ENCODE measurements around the gene ETV5. TPM values are rescaled to one million over a fixed set of nuclear protein-coding genes. Genes with fewer than 3 reads are reported as not detected.

Gene ETV5
- total RNA-seq, 2 donors from 2014 or later: 56.4 to 84.1 TPM

DNA sequence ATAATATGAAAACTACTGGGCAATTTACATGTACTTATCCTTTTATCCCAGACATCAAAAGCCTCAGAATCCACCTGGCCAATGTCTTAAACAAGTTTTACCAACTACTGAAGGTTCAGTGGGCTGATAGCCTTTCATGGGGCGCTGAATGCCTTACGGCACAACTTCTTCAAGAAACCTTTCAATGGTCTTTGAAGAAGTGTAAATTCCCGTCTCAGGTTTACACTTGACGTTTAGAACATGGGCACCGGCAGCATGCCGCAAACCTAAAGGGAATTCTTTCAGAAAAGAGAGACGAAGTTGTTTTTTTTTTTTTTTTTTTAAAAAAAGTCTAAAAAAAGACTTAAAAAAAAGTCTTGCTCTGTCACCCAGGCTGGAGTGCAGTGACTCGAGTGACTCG, 39.7 kb downstream of the ETV5 start:
- Histone ChIP-seq H3K36me3 (ENCODE audit: control insufficient read depth, insufficient read depth, low read length) (peaks cover 38% of the 10 kb centered on the region), H3K9me3 (ENCODE audit: control insufficient read depth, low read length) (no peaks in the 10 kb centered on the region), H3K4me1 (ENCODE audit: control insufficient read depth, insufficient read depth, low read length) (peaks cover 3% of the 10 kb centered on the region), H3K4me3 (ENCODE audit: low read length) (no peak overlapping the region), H3K27me3 (ENCODE audit: control insufficient read depth, insufficient read depth, low read length, poor library complexity, severe bottlenecking) (no peaks in the 10 kb centered on the region), H3K9ac (ENCODE audit: extremely low read depth, low read length, poor library complexity, severe bottlenecking) (no peak overlapping the region), H3K27ac (ENCODE audit: low read depth, low read length) (no peak overlapping the region)
- no peaks in the 10 kb centered on the region for H3K27me3 Mint-ChIP-seq (ENCODE audit: insufficient read depth)
- H3K4me1 Mint-ChIP-seq: peaks cover 14% of the 10 kb centered on the region
- H3K9me3 Mint-ChIP-seq: no peaks in the 10 kb centered on the region
- H3K4me3 Mint-ChIP-seq: no peak overlapping the region
- DNase-seq: no peak
- 93 to 96% methylated on average over 6 to 9 of the region's 9 CpGs for WGBS, 2 experiments (ENCODE audit: insufficient coverage in 1 of 2, insufficient read length in 1 of 2)
- no peak overlapping the region for H3K27ac Mint-ChIP-seq
- peaks cover 66% of the 10 kb centered on the region for H3K36me3 Mint-ChIP-seq (ENCODE audit: low read depth)
- TF ChIP-seq, protein P1, sequence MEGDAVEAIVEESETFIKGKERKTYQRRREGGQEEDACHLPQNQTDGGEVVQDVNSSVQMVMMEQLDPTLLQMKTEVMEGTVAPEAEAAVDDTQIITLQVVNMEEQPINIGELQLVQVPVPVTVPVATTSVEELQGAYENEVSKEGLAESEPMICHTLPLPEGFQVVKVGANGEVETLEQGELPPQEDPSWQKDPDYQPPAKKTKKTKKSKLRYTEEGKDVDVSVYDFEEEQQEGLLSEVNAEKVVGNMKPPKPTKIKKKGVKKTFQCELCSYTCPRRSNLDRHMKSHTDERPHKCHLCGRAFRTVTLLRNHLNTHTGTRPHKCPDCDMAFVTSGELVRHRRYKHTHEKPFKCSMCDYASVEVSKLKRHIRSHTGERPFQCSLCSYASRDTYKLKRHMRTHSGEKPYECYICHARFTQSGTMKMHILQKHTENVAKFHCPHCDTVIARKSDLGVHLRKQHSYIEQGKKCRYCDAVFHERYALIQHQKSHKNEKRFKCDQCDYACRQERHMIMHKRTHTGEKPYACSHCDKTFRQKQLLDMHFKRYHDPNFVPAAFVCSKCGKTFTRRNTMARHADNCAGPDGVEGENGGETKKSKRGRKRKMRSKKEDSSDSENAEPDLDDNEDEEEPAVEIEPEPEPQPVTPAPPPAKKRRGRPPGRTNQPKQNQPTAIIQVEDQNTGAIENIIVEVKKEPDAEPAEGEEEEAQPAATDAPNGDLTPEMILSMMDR (conservative IDR thresholded peaks at IDR 0.05): no peak

DNA sequence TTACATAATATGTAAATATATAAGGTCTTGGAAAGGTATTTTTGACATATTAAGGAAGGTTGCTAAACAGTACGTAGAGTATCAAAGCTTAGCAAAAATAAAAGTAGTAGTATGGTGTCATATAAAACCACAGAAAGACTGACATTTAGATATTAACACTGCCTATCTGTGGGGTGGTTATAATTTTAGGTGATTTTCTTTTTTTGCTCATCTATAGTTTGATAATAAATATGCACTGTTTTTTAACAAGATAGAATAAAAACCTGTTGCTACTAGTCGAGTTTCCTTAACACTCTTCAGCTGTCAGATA, 40.7 kb downstream of the ETV5 start:
- TF ChIP-seq, protein P1 (conservative IDR thresholded peaks at IDR 0.05): no peak
- Histone ChIP-seq H3K4me1 (ENCODE audit: control insufficient read depth, insufficient read depth, low read length) (peaks cover 3% of the 10 kb centered on the region), H3K27me3 (ENCODE audit: control insufficient read depth, insufficient read depth, low read length, poor library complexity, severe bottlenecking) (no peaks in the 10 kb centered on the region), H3K4me3 (ENCODE audit: low read length) (no peak overlapping the region), H3K36me3 (ENCODE audit: control insufficient read depth, insufficient read depth, low read length) (peaks cover 37% of the 10 kb centered on the region), H3K27ac (ENCODE audit: low read depth, low read length) (no peak overlapping the region), H3K9ac (ENCODE audit: extremely low read depth, low read length, poor library complexity, severe bottlenecking) (no peak overlapping the region), H3K9me3 (ENCODE audit: control insufficient read depth, low read length) (no peaks in the 10 kb centered on the region)
- no peaks in the 10 kb centered on the region for H3K27me3 Mint-ChIP-seq (ENCODE audit: insufficient read depth)
- H3K27ac Mint-ChIP-seq: no peak overlapping the region
- peaks cover 14% of the 10 kb centered on the region for H3K4me1 Mint-ChIP-seq
- H3K9me3 Mint-ChIP-seq: no peaks in the 10 kb centered on the region
- peaks cover 67% of the 10 kb centered on the region for H3K36me3 Mint-ChIP-seq (ENCODE audit: low read depth)
- H3K4me3 Mint-ChIP-seq: no peak overlapping the region
- 91 to 100% methylated on average over 1 to 2 of the region's 2 CpGs for WGBS, 2 experiments (ENCODE audit: insufficient coverage in 1 of 2, insufficient read length in 1 of 2)
- no peak for DNase-seq

DNA sequence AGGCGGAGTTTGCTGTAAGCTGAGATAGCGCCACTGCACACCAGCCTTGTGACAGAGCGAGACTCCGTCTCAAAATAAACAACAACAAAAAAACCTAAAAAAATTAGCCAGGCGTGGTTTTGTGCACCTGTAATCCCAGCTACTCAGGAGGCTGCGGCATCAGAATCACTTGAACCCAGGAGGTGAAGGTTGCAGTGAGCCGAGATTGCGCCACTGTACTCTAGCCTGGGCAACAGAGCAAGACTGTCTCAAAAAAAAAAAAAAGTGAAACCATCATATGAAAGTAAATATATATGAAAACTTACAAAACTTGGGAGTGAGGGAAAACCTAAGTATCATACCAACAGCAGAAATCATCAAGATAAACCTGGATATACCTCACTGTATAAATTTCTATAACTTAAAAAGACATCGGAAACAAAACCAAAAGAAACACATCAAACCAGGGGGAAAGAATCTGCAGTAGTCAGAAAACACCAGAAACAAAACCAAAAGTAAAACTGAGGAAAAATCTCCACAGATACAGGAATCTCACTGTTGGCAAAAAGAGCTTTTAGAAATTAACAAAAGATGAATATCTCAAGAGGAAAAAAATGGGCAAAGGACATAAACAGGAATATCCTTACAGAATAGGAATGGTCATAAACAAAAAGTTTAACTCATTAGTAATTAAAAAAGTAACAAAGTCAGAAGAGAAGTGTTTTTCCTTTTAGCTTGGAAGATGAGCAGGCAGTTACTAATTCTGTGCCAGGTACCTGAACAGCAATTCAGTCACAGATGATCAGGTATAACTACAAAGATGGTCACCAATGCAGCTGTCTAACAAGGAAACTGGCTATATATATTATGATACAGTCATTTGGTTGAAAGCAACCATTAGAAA, 41.3 kb downstream of the ETV5 start:
- peaks cover 3% of the 10 kb centered on the region for H3K4me1 ChIP-seq (ENCODE audit: control insufficient read depth, insufficient read depth, low read length)
- 85 to 98% methylated on average over 6 to 9 of the region's 9 CpGs for WGBS, 2 experiments (ENCODE audit: insufficient coverage in 1 of 2, insufficient read length in 1 of 2)
- Mint-ChIP-seq H3K36me3 (ENCODE audit: low read depth) (peaks cover 67% of the 10 kb centered on the region), H3K27me3 (ENCODE audit: insufficient read depth) (no peaks in the 10 kb centered on the region), H3K9me3 (no peaks in the 10 kb centered on the region), H3K4me1 (peaks cover 14% of the 10 kb centered on the region), H3K4me3 (no peak overlapping the region), H3K27ac (peak overlapping the region; percentile 19)
- no peak overlapping the region for H3K9ac ChIP-seq (ENCODE audit: extremely low read depth, low read length, poor library complexity, severe bottlenecking)
- H3K9me3 ChIP-seq (ENCODE audit: control insufficient read depth, low read length): no peaks in the 10 kb centered on the region
- no peak overlapping the region for H3K4me3 ChIP-seq (ENCODE audit: low read length)
- H3K27me3 ChIP-seq (ENCODE audit: control insufficient read depth, insufficient read depth, low read length, poor library complexity, severe bottlenecking): no peaks in the 10 kb centered on the region
- TF ChIP-seq, protein P1 (conservative IDR thresholded peaks at IDR 0.05): no peak
- no peak for DNase-seq
- H3K36me3 ChIP-seq (ENCODE audit: control insufficient read depth, insufficient read depth, low read length): peaks cover 33% of the 10 kb centered on the region
- no peak overlapping the region for H3K27ac ChIP-seq (ENCODE audit: low read depth, low read length)

Measured in endodermal cell (in vitro differentiated cells).